ENCODE results near the gene PRAF2.
A peak's percentile ranks its signal among the peaks of the same experiment; 100 is the strongest.

PRAF2 gene, protein sequence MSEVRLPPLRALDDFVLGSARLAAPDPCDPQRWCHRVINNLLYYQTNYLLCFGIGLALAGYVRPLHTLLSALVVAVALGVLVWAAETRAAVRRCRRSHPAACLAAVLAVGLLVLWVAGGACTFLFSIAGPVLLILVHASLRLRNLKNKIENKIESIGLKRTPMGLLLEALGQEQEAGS
- 2.4 to 3.0 reads per million in 2 donors for total RNA-seq

DNA sequence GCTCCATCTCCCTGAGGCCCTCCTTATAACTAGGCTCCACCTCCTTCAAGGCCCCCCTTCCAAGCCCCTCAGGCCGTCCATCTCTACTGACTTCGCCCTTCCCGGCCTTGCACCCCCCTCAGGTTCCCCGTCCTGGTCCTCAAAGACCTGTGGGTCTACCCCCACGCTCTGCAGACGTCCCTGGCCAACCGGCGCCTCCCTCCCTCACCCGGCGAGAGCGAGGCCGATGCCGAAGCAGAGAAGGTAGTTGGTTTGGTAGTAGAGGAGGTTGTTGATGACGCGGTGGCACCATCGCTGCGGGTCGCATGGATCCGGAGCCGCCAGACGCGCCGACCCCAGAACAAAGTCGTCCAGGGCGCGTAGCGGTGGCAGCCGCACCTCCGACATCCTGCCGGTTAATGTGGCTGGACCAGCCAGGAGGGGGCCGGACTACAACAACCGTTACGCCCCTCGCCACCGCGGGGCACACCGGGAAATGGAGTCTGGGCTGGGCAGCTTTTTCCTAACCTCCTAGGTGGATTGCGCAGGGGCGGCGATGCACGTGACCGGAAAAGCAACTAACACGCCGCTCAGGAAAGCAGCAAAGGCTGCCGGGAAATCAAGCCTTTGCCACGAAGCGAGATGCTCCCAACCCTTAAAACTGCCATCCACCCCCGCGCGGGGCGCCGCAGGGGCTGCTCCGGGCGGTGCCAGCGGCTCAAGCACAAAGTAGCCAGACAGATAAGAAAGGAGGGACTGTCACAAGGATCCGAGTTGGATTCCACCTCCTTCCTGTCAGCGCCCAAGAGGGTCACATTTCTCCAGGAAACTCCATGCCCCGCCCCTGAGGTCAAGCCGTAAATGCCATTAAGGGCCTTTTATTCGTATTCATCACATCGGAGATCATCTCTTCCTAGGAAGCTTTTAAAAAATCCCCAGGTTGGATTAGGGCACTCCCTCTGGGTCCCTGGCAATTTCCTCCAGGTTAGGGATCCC, at the start of gene PRAF2:
PRAF2 (minus strand) TSS at position 402 of the 975 bp plus-strand sequence; CDS start at position 387, 15 bp downstream.
- peak; percentile 83 for DNase-seq

DNA sequence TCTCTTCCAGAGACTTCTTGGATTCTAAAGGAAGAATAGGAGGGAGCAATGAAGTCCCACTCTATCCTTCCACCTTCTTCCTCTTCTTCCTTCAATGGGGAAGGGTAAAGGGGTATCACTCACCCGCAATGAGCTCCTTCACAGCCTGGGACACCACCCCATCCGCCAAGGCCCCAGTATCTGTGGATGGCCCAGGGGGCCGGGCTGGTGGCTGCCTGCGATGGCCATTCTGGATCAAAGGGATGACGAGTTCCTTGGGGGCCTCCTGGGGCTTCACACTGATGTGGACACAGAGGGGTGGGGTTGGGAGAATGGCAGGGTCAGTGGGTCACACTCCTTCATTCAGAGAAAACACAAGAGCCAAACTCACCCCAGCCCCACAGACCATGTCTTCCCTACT, 48.7 kb upstream of the PRAF2 start:
- no peak for DNase-seq

DNA sequence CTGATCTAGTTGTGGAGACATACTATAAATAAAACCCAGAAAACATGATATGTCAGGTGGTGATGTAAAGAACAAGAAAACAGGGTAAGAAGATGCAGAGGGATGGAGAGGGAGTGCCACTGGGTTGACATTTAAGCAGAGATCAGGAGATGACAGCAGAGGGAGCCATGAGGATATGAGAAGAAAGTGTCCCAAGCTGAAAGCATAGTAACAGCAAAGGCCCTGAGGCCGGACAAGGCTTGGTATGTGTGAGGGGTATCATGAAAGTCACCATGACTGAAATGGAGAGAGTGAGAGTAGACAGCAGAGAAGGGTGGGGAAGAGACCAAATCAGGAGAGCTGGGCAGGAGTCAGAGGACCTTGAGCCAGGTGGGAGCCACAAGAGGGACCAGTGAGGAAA, 46.3 kb upstream of the PRAF2 start:
- DNase-seq = no peak

DNA sequence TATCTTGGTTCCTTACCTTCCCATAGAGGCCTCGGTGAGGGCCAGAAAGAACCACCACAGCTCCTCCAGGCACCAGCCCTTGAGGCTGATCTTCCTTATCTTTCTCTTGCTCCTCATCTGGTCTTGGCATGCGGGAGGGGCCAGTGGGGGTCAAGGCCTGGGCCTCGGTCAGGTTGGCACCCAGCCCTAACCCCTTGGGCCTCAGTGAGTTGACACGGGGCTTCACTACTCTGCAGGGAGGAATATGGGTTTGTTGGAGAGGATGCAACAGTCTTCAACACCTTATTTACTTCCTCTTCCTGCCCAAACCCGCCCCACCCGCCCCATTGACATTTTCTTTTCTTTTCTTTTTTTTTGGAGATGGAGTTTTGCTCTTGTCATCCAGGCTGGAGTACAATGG, 43.8 kb upstream of the PRAF2 start:
- DNase-seq = no peak

DNA sequence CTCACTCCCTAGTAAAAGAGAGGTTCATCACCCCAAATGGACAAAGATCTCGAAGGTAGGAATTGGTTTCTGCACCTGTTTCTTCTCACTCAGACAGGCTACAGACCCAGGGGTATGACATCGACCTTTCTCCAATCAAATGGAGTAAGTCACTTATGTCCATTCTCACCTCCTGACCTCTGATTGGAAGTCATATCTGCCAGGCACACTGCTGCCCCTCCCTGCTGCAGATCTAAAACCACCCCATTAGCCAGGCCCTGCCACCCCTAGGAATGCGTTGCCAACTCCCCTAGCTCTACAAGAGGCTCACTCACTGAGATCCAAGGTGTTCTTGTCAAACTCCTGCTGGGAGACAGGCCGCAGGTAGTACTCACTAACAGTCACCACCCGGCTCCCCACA, 42.9 kb upstream of the PRAF2 start:
- no peak for DNase-seq

DNA sequence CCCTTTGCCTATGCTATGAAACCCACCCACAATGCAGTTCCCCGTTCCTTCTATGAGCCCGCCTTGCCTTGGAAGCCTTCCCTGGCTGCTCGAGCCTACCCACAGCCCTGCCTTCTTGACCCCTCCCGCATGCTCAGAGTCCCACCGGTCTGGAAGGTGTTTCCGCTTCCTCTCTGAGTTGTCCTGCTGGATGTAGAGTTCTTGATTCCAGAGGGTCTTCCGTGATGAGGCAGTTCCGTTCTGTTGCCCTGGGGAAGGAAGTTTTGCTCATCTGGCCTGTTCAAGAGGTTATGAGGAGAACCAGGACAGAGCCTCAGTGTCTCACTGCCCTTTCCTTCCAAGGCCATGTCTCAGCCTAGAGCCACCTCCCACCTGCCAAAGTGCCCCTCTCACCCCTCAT, 42.3 kb upstream of the PRAF2 start:
- DNase-seq = no peak

DNA sequence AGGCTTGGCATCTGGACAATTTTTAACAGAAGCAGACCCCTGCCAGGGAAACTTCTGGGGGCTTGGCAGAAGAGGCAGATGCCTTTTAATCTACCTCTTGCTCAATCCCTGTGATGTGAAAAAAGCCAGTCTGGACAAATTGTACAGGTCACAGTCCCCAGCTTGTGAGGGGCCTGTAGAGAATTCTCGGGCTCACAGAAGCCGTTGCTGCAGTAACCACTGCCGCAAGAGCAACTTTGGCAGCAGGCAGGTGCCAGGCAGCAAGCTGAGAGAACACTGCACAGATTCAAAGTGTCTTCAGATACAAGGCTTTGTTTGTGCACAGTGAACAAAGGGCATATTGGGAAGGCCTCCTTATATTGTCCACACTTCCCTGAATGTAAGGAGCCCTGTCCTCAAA, 38.0 kb upstream of the PRAF2 start:
- no peak for DNase-seq

DNA sequence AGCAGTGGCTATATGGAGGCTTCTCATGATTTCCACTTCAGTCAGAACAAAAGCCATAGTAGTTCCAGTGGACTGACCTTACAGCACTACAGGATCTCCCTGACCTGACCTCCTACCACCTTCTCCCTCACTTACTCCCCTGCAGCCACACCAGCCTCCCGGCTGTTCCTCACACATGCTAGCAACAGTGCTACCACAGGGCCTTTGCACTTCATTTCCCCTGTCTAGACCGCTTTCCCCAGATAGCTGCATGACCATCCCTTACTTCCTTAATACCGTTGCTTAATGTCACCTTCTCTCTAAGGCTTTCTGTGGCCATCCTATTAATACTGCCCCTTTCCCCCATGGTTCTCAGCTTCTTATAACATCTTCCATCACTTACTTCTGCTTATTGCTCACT, 36.6 kb upstream of the PRAF2 start:
- DNase-seq = no peak

DNA sequence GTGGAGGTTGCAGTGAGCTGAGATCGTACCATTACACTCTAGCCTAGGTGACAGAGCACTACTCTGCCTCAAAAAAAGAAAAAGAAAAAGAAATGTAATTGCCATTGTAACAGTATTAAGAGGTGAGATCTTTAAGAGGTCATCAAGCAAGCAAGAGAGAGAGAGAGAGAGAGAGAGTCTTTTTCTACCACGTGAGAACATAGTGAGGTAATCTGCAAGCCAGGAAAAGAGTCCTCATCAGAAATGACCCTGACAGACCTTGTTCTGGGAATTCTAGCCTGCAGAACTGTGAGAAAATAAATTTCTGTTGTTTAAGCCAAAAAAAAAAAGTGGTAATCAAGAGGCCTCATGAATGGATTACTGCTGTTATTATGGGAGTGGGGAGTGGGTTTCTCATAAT, 34.8 kb upstream of the PRAF2 start:
- DNase-seq = no peak

DNA sequence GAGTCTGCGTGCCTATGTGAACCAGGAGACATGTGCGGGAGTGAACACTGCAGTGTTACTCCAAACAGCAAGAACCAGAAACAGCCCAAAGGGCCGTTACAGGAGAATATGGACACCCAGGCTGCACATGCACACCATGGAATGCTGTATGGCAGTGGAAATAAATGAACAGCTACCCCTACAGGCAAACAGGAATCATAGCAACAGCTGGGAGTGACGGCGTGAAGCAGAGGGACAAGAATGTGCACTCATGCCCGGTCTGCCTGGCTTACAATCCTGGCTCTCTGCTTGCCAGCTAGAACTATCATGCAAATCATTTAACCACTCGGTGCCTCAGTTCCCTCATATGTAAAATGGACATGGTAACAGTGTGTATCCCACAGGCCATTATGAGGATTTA, 33.1 kb upstream of the PRAF2 start:
- no peak for DNase-seq

DNA sequence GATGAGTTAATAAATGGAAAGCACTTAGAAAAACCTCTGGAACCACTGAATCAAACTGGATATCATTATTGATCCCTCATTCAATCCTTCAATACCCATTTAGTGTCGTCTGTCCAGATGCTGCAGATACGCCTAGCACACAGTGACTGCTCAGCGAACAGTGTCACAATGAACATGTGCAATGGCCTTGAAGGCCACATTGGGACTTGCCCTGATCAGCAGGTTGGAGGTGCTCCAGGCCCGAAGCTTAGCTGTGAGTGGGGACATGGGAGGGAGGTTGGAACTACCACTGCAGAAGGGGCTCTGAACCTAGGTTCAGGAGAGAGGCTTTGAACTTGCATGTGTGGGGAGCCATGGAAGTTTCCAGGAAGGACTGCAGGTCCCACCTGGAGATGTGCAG, 32.5 kb upstream of the PRAF2 start:
- no peak for DNase-seq

DNA sequence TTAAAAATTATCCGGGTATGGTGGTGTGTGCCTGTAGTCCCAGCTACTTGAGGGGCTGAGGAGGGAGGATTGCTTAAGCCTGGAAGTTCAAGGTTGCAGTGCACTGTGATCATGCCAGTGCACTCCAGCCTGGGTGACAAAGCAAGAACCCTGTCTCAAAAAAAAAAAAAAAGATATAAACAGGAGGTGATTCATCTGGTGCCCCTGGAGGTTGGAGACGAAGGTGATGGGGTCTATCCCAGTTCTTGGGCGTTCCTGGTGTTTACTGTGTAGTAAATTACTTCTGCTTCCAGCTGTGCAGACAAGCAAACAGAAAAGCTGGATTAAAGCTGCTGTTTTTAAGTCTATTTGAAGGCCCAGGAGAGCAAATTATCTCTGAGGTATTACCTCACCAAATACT, 29.8 kb upstream of the PRAF2 start:
- no peak for DNase-seq

DNA sequence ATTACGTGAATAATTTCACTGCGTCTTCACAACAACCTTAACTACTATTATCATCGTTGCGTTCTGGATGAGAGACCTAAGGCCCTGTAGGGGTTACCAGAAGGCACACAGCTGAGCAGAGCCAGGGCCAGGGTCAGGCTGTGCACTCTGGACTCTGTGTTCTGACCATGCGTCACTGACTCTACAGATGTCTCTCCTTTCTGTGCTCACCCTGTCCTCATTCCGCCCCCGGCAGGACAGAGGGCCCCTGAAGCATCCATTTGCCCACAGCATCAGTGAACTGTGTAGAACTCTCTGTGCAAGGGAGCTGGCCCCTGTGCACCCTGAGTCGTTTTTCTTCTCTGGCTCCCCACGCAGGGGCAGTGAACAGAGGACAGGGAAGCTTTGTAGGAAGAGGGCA, 28.4 kb upstream of the PRAF2 start:
- no peak for DNase-seq

DNA sequence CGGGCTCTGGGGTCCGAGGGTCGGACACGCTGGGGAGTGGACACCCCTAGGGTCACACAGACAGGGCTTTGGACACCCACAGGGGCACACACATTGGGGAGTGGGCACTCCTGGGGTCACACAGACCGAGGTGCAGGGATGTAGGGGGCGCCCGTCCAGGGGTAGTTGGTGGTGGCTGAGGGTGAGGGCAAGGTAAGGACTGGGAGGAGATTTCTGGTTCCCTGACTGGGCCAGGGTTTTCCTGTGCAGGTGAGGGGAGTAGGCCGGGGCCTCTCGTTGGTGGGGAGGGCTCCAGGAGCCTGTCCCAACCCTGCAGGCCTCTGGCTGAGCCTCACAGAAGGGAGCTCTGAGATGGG, 27.8 kb upstream of the PRAF2 start:
- DNase-seq = no peak

DNA sequence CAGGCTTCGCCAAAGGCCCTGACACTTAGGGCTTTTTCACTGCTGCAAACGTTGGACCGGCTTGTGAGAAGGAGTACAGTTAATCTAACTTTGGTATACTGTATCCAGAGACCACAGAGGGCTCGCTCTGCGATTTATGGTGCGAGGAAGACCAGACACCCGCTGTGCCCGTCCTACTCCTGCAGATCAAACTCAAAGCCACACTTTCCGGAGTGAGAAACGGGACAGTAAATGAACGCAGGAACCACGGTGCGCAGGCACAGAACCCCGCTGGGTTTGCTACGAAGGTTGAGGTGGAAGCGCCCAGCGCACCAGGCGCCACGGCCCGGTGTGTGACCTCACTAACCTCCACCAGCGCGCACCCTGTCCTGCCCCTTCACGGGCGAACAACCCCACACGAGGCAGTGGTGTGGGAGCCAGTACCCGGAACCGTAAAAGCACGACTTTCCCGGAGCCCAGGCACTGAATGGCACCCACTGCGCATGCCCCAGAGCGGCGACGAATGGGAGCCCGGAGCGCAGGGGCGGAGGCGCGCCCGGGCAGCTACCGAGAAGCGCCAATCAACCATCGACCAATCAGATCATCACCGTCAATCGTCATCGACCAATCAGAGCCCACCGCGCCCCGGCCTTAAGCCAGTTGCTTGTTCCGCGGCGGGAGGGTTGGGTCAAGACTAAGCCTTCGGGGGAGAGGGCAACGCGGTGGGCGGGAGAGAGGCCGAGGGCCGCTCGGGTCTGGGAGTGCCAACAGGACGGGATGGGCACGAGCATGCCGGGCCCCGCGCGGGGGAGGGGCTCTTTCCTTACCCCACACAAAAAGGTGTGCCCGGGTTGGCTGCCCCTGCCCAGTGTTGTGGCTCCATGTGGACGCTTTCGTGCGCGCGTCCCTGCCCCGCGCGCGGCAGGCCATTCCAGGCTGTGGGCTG, 27.2 kb upstream of the PRAF2 start:
- peak; percentile 83 for DNase-seq

DNA sequence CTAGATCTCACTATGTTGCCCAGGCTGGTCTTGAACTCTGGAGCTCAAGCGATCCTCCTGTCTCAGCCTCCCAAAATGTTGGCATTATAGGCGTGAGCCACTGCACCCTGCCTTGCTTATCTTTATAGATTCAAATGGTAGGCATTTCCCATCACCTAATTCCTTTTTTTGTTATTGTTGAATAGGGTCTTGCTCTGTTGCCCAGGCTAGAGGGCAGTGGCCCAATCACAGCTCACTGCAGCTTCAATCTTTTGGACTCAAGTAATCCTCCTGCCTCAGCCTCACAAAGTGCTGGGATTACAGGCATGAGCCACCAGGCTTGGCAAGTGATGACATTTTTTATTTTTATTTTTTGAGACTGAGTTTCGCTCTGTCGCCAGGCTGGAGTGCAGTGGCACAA, 22.6 kb upstream of the PRAF2 start:
- no peak for DNase-seq

DNA sequence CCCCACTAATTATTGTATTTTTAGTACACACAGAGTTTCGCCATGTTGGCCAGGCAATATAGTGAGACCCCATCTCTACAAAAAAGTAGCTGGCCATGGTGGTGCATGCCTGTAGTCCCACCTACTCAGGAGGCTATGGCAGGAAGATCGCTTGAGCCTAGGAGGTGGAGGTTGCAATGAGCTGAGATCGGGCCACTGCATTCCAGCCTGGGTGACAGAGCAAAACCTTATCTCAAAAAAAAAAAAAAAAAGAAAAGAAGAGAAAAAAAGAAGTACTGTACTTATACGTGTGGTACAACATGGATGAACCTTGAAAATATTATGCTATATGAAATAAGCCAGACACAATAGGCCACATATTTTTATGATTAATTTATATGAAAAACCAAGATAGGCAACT, 15.8 kb upstream of the PRAF2 start:
- DNase-seq = no peak

DNA sequence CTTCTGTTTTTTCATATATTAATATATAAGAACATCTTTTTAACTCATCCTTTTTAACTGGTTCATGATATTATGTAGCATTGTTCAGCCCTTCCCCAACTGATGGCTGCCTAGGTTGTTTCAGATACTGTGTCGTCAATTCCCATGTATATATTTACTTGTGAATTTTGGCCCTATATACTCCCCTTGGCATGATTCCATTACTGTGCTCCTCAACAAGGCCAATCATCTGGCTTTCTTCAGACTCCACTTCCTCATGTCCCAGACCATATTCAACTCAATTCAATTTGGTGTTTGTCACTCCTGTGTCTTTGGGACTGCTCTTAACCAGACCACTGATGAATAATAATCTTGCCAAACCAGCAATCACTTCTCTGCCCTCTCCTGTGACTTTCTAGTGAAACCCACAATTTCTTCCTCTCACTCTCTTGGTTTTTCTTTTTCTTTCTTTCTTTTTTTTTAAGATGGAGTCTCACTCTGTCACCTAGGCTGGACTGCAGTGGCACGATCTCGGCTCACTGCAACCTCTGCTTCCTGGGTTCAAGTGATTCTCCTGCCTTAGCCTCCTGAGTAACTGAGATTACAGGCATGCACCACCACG, 8.6 kb upstream of the PRAF2 start:
- no peak for DNase-seq

DNA sequence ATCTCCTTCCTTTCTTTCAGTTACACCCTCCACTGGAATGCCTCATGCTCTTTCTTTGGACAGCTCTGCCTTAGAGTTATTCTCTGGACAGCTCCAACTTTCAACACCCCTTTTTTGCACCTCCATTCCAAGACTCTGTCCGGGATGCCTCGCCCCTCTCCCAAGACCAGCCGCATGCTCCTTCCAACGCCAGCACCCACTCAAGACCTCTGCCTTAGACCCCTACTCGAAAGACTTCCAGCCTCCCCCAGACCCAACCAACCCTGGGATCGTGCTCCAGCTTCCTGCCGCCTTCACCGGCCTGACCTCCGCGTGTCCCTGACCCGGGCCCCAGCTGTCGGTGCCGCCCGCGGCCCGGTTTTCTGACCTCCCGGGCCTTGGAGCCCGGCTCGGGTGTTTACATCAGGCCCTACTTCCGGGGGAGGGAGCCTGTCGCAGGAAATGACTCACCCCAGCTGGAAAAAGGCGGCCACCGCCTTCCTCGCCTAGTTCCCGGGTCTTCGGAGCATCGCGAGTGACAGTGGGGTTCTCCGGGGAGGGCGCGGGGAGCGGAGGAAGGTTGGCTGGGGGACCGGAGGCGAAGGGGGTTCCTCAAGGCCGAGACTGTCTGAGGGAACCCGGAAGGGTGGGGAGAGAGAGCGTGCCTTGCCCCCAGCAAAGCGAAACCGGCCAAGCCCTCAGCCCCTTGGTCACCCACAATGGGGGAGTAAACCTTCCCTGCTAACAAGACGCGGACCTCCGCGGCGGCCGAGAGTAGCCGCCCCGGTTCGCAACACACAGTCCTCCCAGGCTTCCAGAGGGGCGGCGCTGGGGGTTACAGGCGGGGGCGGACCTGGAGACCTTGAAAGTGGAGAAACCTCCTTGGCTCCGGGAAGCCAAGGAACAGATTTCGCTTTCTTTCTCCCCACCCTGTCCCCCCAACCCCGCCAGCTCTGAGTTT, 6.0 kb upstream of the PRAF2 start, which contains the start of gene WDR45:
WDR45 (minus strand) TSS at position 399 of the 940 bp plus-strand sequence. CDS start 1,792 bp downstream, outside the sequence.
- peak; percentile 50 for DNase-seq

DNA sequence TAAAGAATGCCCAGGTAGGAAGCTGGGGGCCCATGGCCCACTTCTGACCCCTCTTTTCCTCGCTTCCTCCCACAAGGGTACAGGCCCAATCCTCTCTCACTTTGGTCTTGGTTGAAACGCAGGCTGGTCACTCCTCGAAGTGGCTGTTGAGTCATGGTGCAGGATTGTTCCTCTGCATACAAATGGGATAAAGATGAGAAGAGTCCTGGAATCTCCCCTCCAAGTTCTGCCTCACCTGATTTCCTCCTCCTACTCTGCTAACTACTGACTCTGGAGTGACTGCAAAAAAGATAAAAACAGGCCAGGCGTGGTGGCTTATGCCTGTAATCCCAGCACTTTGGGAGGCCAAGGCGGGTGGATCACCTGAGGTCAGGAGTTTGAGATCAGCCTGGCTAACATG, 4.1 kb upstream of the PRAF2 start:
- DNase-seq = no peak

DNA sequence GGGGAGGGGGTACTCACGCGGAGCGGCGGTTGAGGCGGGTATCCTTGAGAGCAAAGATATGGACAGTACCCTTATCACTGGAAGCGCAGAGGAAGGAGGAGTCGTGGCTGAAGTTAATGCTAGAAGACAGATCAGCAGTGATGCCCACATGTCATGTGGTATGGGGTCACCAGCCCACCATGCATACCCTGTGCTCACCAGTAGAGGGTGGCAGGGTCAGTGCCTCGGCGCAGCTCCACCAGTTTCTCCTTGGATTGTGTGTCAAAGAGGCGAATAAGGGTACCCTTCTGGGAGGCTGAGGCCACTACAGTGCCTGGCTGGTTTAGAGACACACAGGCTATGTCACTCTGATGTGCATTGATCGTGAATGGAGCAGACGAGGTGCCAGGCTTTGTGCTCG, 1.5 kb upstream of the PRAF2 start:
- no peak for DNase-seq

DNA sequence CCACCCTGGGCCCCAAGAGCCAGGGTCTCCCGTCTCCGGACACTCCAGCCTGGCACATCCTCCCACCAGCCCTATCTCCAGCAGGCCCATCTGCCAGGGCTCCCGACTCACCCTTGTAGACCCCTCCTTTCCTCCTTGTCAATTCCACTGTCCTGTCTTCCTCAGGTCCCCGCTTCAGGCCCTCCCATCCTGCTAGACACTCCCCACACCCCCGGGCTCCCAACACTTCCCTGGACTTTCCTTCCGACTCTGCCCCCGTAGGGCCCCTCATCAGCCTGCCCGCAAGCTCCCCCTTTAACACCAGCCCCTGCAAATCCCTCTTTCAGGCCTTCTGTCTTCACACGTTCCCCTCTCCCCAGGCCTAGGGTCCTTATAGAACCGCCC, 1.1 kb downstream of the PRAF2 start:
- DNase-seq = no peak
